Suprapubic skin (tissue), 4 donors: ENCODE measurements around the gene PITHD1.

Experiments used
- EP300 ChIP-seq: sonication (generic); formaldehyde crosslinking; IDR thresholded peaks from one replicate; pipeline ENCODE4 v1.6.1; 2017; ENCODE audit warnings: antibody characterized with exemption
- POLR2A ChIP-seq, 2 donors: fragments of 450-650 bp; IDR thresholded peaks; one replicate each; pipeline ENCODE4 v1.6.1; 2017; ENCODE audit warnings: antibody characterized with exemption in 2 of 2, mild to moderate bottlenecking in 2 of 2, moderate library complexity in 2 of 2
- POLR2AphosphoS5 ChIP-seq, 3 donors: sonication (generic); formaldehyde crosslinking; IDR thresholded peaks; one replicate each; pipeline ENCODE4 v1.6.1; 2017; ENCODE audit warnings: antibody characterized with exemption in 3 of 3
- TF ChIP-seq, protein P1 (sequence below), 2 donors: fragments of 200-600 bp in 1 of 2; fragments of 450-650 bp in 1 of 2; sonication (generic) in 1 of 2; IDR thresholded peaks; one replicate each; pipeline ENCODE4 v1.5.1; 2016 to 2019; ENCODE audit warnings: antibody characterized with exemption in 2 of 2, mild to moderate bottlenecking in 1 of 2, moderate library complexity in 1 of 2

DNA sequence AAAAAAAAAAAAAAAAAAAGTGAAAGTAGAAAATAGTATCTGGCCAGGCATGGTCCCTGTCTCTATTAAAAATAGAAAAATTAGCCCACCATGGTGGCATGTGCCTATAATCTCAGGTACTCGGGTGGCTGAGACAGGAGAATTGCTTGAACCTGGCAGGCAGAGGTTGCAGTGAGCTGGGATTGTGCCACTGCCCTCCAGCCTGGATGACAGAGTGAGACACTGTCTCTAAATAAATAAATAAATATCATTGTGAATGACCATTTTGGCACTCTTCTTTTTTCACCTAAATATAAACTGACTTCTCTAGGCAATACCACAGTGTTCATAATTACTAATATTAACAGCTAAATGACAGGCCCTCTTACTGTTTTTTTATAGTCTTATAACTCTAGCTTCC, 20.4 kb upstream of the PITHD1 start:
- TF ChIP-seq, protein P1, sequence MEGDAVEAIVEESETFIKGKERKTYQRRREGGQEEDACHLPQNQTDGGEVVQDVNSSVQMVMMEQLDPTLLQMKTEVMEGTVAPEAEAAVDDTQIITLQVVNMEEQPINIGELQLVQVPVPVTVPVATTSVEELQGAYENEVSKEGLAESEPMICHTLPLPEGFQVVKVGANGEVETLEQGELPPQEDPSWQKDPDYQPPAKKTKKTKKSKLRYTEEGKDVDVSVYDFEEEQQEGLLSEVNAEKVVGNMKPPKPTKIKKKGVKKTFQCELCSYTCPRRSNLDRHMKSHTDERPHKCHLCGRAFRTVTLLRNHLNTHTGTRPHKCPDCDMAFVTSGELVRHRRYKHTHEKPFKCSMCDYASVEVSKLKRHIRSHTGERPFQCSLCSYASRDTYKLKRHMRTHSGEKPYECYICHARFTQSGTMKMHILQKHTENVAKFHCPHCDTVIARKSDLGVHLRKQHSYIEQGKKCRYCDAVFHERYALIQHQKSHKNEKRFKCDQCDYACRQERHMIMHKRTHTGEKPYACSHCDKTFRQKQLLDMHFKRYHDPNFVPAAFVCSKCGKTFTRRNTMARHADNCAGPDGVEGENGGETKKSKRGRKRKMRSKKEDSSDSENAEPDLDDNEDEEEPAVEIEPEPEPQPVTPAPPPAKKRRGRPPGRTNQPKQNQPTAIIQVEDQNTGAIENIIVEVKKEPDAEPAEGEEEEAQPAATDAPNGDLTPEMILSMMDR (IDR thresholded peaks at IDR 0.05): no peak
- no peak for TF ChIP-seq POLR2AphosphoS5 (IDR thresholded peaks at IDR 0.05)
- no peak for TF ChIP-seq EP300
- no peak for TF ChIP-seq POLR2A (IDR thresholded peaks at IDR 0.05)
